ENCODE data around the gene IGFBP3.

IGFBP3 gene

GRCh38 chr7:45922810-45923209 lies 1.7 kb upstream of the IGFBP3 start:
- DNase-seq: no peak

GRCh38 chr7:45921699-45922519 lies 837 bp upstream of the IGFBP3 start:
- no peak for DNase-seq

GRCh38 chr7:45921381-45921698 lies 268 bp upstream of the IGFBP3 start:
- no peak for DNase-seq

GRCh38 chr7:45919993-45920459 lies 1.0 kb downstream of the IGFBP3 start:
- DNase-seq: no peak

- DNase-seq: no peak
These were observed 1.8 kb downstream of the IGFBP3 start for GRCh38 chr7:45919231-45919784.

GRCh38 chr7:45918556-45918955 lies 2.5 kb downstream of the IGFBP3 start:
- no peak for DNase-seq

- no peak for DNase-seq
These were observed 3.4 kb downstream of the IGFBP3 start for GRCh38 chr7:45917658-45918057.

GRCh38 chr7:45917064-45917463 lies 4.0 kb downstream of the IGFBP3 start:
- DNase-seq: no peak

GRCh38 chr7:45915606-45916005 lies 5.5 kb downstream of the IGFBP3 start:
- DNase-seq: no peak

GRCh38 chr7:45914911-45915310 lies 6.2 kb downstream of the IGFBP3 start:
- no peak for DNase-seq

GRCh38 chr7:45912972-45913371 lies 8.1 kb downstream of the IGFBP3 start:
- no peak for DNase-seq

GRCh38 chr7:45911311-45911710 lies 9.8 kb downstream of the IGFBP3 start:
- no peak for DNase-seq

- DNase-seq: no peak
These were observed 10.2 kb downstream of the IGFBP3 start for GRCh38 chr7:45910855-45911254.

- DNase-seq: no peak
These were observed 11.5 kb downstream of the IGFBP3 start for GRCh38 chr7:45909561-45909960.

GRCh38 chr7:45902820-45903219 lies 18.3 kb downstream of the IGFBP3 start:
- no peak for DNase-seq

- no peak for DNase-seq
These were observed 19.5 kb downstream of the IGFBP3 start for GRCh38 chr7:45901566-45901965.

- DNase-seq: no peak
These were observed 22.9 kb downstream of the IGFBP3 start for GRCh38 chr7:45898222-45898621.

GRCh38 chr7:45897042-45897690 lies 23.9 kb downstream of the IGFBP3 start:
- no peak for DNase-seq

- no peak for DNase-seq
These were observed 26.4 kb downstream of the IGFBP3 start for GRCh38 chr7:45894665-45895062.

GRCh38 chr7:45893996-45894664 lies 26.9 kb downstream of the IGFBP3 start:
- DNase-seq: no peak

- DNase-seq: no peak
These were observed 27.6 kb downstream of the IGFBP3 start for GRCh38 chr7:45893374-45893995.

GRCh38 chr7:45892407-45893035 lies 28.6 kb downstream of the IGFBP3 start:
- DNase-seq: no peak

Data from NCI-H2081 treated with DMSO at 0.1 percent for 48 hours (cell line).